KMS-11 (cell line): ENCODE measurements around the gene FXYD5.
A peak's percentile ranks its signal among the peaks of the same experiment; 100 is the strongest.

Source experiments
- H2AFZ ChIP-seq: fragments of 200-600 bp; sonication (generic); 2 replicates; pipeline ENCODE4 v1.6.1; 2016; ENCODE audit warnings: antibody characterized with exemption, mixed run types, low read depth
- H3K27ac ChIP-seq: fragments of 200-600 bp; sonication (generic); 2 replicates; pipeline ENCODE4 v1.6.1; 2016; ENCODE audit warnings: mild to moderate bottlenecking, mixed run types
- H3K27me3 ChIP-seq: fragments of 200-600 bp; sonication (generic); 2 replicates; pipeline ENCODE4 v1.6.1; 2017; ENCODE audit warnings: mild to moderate bottlenecking, low read depth, mixed run types, moderate library complexity; ENCODE audit not compliant: insufficient read depth
- H3K36me3 ChIP-seq: fragments of 200-600 bp; sonication (generic); 2 replicates; pipeline ENCODE4 v1.6.1; 2017; ENCODE audit warnings: mild to moderate bottlenecking, mixed run types; ENCODE audit not compliant: insufficient read depth
- H3K4me1 ChIP-seq: fragments of 200-600 bp; sonication (generic); 2 replicates; pipeline ENCODE4 v1.6.1; 2016; ENCODE audit warnings: mild to moderate bottlenecking, low read depth, mixed run types; ENCODE audit not compliant: poor library complexity, severe bottlenecking
- H3K4me2 ChIP-seq: fragments of 200-600 bp; sonication (generic); 2 replicates; pipeline ENCODE4 v1.7.0; 2016; ENCODE audit warnings: mild to moderate bottlenecking, mixed run types
- H3K4me3 ChIP-seq: fragments of 200-600 bp; sonication (generic); IDR thresholded peaks from 2 replicates; pipeline ENCODE4 v1.6.1; 2017; ENCODE audit warnings: low read depth, low read length, mixed read lengths; ENCODE audit not compliant: insufficient read depth
- H3K79me2 ChIP-seq: fragments of 200-600 bp; sonication (generic); 2 replicates; pipeline ENCODE4 v1.6.1; 2016; ENCODE audit warnings: low read depth, mixed run types; ENCODE audit not compliant: insufficient read depth
- H3K9ac ChIP-seq: fragments of 200-600 bp; sonication (generic); 2 replicates; pipeline ENCODE4 v1.6.1; 2016; ENCODE audit warnings: mild to moderate bottlenecking, mixed run types
- H4K20me1 ChIP-seq: fragments of 200-600 bp; sonication (generic); 2 replicates; pipeline ENCODE4 v1.6.1; 2016; ENCODE audit warnings: mild to moderate bottlenecking, mixed run types; ENCODE audit not compliant: insufficient read depth
- TF ChIP-seq, protein P1 (sequence below): fragments of 200-600 bp; sonication (generic); conservative IDR thresholded peaks from 2 replicates; pipeline ENCODE4 v1.6.1; 2017; ENCODE audit warnings: low read depth, mild to moderate bottlenecking, antibody characterized with exemption, low read length, moderate library complexity, mixed read lengths

FXYD5 gene

DNA sequence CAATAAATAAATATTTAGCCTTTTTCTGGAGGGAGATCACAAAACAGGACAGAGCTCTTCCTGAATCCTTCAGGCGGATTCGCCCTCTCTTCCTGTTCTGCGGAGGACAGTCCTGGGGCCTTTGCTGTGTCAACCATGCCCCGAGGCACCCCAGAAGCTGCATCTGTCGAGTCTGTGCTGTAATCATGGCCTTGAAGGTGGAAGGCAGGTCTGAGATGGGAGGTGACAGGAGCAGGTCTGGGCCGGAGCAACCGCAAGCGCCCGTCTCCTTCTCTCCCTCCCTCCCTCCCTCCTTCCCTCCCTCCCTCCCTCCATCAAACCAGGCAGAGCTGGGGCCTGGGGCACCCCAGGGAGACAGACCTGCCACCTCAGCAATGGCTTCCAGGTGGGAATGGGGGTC, 43.6 kb upstream of the FXYD5 start:
- H2AFZ ChIP-seq, result no peak overlapping the region
- no peaks in the 10 kb centered on the region for H4K20me1 ChIP-seq
- H3K4me2 ChIP-seq, result no peak overlapping the region
- TF ChIP-seq, protein P1, sequence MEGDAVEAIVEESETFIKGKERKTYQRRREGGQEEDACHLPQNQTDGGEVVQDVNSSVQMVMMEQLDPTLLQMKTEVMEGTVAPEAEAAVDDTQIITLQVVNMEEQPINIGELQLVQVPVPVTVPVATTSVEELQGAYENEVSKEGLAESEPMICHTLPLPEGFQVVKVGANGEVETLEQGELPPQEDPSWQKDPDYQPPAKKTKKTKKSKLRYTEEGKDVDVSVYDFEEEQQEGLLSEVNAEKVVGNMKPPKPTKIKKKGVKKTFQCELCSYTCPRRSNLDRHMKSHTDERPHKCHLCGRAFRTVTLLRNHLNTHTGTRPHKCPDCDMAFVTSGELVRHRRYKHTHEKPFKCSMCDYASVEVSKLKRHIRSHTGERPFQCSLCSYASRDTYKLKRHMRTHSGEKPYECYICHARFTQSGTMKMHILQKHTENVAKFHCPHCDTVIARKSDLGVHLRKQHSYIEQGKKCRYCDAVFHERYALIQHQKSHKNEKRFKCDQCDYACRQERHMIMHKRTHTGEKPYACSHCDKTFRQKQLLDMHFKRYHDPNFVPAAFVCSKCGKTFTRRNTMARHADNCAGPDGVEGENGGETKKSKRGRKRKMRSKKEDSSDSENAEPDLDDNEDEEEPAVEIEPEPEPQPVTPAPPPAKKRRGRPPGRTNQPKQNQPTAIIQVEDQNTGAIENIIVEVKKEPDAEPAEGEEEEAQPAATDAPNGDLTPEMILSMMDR, result no peak
- H3K79me2 ChIP-seq, result no peaks in the 10 kb centered on the region
- no peak overlapping the region for H3K9ac ChIP-seq
- H3K4me3 ChIP-seq, result no peak overlapping the region
- no peaks in the 10 kb centered on the region for H3K4me1 ChIP-seq
- H3K36me3 ChIP-seq, result no peaks in the 10 kb centered on the region
- H3K27ac ChIP-seq, result no peak overlapping the region
- H3K27me3 ChIP-seq, result peaks cover 16% of the 10 kb centered on the region; the same call in 1 of the 2 replicates

- Histone ChIP-seq H3K27ac (no peak overlapping the region), H3K4me1 (no peaks in the 10 kb centered on the region), H3K4me3 (no peak overlapping the region), H3K4me2 (no peak overlapping the region), H3K9ac (no peak overlapping the region), H3K79me2 (no peaks in the 10 kb centered on the region), H4K20me1 (no peaks in the 10 kb centered on the region), H3K27me3 (peaks cover 22% of the 10 kb centered on the region; the same call in 1 of the 2 replicates), H2AFZ (no peak overlapping the region), H3K36me3 (no peaks in the 10 kb centered on the region)
- TF ChIP-seq, protein P1, result no peak
Measured at GRCh38 chr19:35112995-35113688, 41.4 kb upstream of the FXYD5 start.

GRCh38 chr19:35114353-35115176, 40.0 kb upstream of the FXYD5 start:
- no peaks in the 10 kb centered on the region for H4K20me1 ChIP-seq
- H3K4me1 ChIP-seq, result no peaks in the 10 kb centered on the region
- no peaks in the 10 kb centered on the region for H3K36me3 ChIP-seq
- no peak overlapping the region for H3K9ac ChIP-seq
- no peak overlapping the region for H2AFZ ChIP-seq
- H3K79me2 ChIP-seq, result no peaks in the 10 kb centered on the region
- peaks cover 32% of the 10 kb centered on the region for H3K27me3 ChIP-seq
- TF ChIP-seq, protein P1, result peak; percentile 75
- no peak overlapping the region for H3K4me3 ChIP-seq
- no peak overlapping the region for H3K27ac ChIP-seq
- H3K4me2 ChIP-seq, result no peak overlapping the region

- TF ChIP-seq, protein P1, result no peak
- Histone ChIP-seq H4K20me1 (no peaks in the 10 kb centered on the region), H3K79me2 (no peaks in the 10 kb centered on the region), H3K4me3 (no peak within 1 kb of the TSS), H3K4me1 (no peaks in the 10 kb centered on the region), H3K9ac (no peak within 1 kb of the TSS), H3K27ac (no peak within 1 kb of the TSS), H2AFZ (no peak within 1 kb of the TSS), H3K27me3 (peaks cover 33% of the 10 kb centered on the region), H3K36me3 (no peaks in the 10 kb centered on the region), H3K4me2 (no peak within 1 kb of the TSS)
Measured at GRCh38 chr19:35115177-35115951, 39.2 kb upstream of the FXYD5 start, which contains the start of gene FXYD3. Gene FXYD3 (plus strand): TSS chr19:35115823. CDS start chr19:35119377, 3,554 bp downstream.
